B cell (primary cell): Measurements from ENCODE around the gene TTC9. TPM values are rescaled to one million over a fixed set of nuclear protein-coding genes. Genes with fewer than 3 reads are reported as not detected.

Source experiments
- ATAC-seq: fragments of 200-7000 bp; cut with Tn5 transposase; one replicate; pipeline ENCODE4 v1.10.0; 2021; ENCODE audit warnings: low read depth, mild to moderate bottlenecking, moderate number of reproducible peaks, moderate library complexity
- CTCF ChIA-PET: fragments of 350-600 bp; sonication (Branson Sonifier 250); formaldehyde crosslinking; loops from one replicate; lab custom pipeline; 2021; ENCODE audit warnings: antibody characterized with exemption, inconsistent platforms; lab: Charles Lee
- POLR2A ChIA-PET: fragments of 350-600 bp; sonication (Branson Sonifier 250); formaldehyde crosslinking; loops from one replicate; lab custom pipeline; 2021; ENCODE audit warnings: antibody characterized with exemption; lab: Charles Lee
- DNase-seq: peaks from one replicate; pipeline ENCODE4 v3.0.0; 2013
- H2AFZ ChIP-seq: 2 replicates; pipeline ENCODE4 v1.6.1; 2012; ENCODE audit warnings: mild to moderate bottlenecking, low read depth, low read length; ENCODE audit not compliant: insufficient read depth, poor library complexity, severe bottlenecking
- H3K27ac ChIP-seq, 2 donors: 1 replicate in 1 of 2; 2 replicates in 1 of 2; pipeline ENCODE4 v1.5.1; 2012 to 2013; ENCODE audit warnings: low read length in 2 of 2, mild to moderate bottlenecking in 2 of 2, moderate library complexity in 1 of 2
- H3K27me3 ChIP-seq, 4 experiments: fragments of 200-600 bp in 1 of 4; sonication (generic) in 1 of 4; replicated peaks in 1 of 4; 1 replicate in 2 of 4; 2 replicates in 2 of 4; pipeline versions ENCODE4 v1.6.1 to v1.7.0; 2013 to 2016; ENCODE audit warnings: low read length in 3 of 4, mild to moderate bottlenecking in 2 of 4, mixed read lengths in 1 of 4, moderate library complexity in 1 of 4; ENCODE audit not compliant: insufficient read depth in 4 of 4, control insufficient read depth in 3 of 4; ENCODE audit errors: control extremely low read depth in 1 of 4
- H3K36me3 ChIP-seq, 2 experiments: replicated peaks in 1 of 2; 1 replicate in 1 of 2; 2 replicates in 1 of 2; pipeline versions ENCODE4 v1.6.1 to v1.7.1; 2013; ENCODE audit warnings: low read length in 1 of 2; ENCODE audit not compliant: insufficient read depth in 2 of 2, control insufficient read depth in 1 of 2; ENCODE audit errors: control extremely low read depth in 1 of 2, extremely low read depth in 1 of 2
- H3K4me1 ChIP-seq, 2 donors: fragments of 200-600 bp in 1 of 2; sonication (generic) in 1 of 2; 1 replicate in 1 of 2; 2 replicates in 1 of 2; pipeline versions ENCODE4 v1.5.1 to v1.6.1; 2013 to 2017; ENCODE audit warnings: low read length in 2 of 2; ENCODE audit not compliant: control insufficient read depth in 2 of 2, insufficient read depth in 2 of 2
- H3K4me2 ChIP-seq: replicated peaks from 2 replicates; pipeline ENCODE3; 2012; ENCODE audit warnings: mild to moderate bottlenecking, low read depth, low read length; ENCODE audit not compliant: poor library complexity, severe bottlenecking
- H3K4me3 ChIP-seq, 5 experiments: fragments of 200-600 bp in 1 of 5; sonication (generic) in 1 of 5; 1 replicate in 3 of 5; 2 replicates in 2 of 5; pipeline versions ENCODE4 v1.5.1 to v1.7.0; 2011 to 2016; ENCODE audit warnings: low read length in 4 of 5, mild to moderate bottlenecking in 4 of 5, low read depth in 2 of 5, control low read depth in 1 of 5, moderate library complexity in 1 of 5; ENCODE audit not compliant: insufficient read depth in 1 of 5; ENCODE audit errors: control extremely low read depth in 1 of 5, extremely low read depth in 1 of 5
- H3K79me2 ChIP-seq: fragments of 200-600 bp; sonication (generic); one replicate; pipeline ENCODE4 v1.6.0; 2016; ENCODE audit warnings: low read length; ENCODE audit not compliant: control insufficient read depth, insufficient read depth
- H3K9ac ChIP-seq: fragments of 200-600 bp; sonication (generic); 2 replicates; pipeline ENCODE4 v1.6.1; 2017; ENCODE audit warnings: mild to moderate bottlenecking, low read length, moderate library complexity
- H3K9me3 ChIP-seq, 3 donors: one replicate each; pipeline versions ENCODE4 v1.6.1 to v1.7.1; 2013; ENCODE audit warnings: low read length in 2 of 3; ENCODE audit not compliant: control insufficient read depth in 2 of 3, insufficient read depth in 1 of 3; ENCODE audit errors: control extremely low read depth in 1 of 3
- H4K20me1 ChIP-seq: 2 replicates; pipeline ENCODE4 v1.6.0; 2012; ENCODE audit warnings: mild to moderate bottlenecking, low read length; ENCODE audit not compliant: insufficient read depth, control insufficient read depth, poor library complexity, severe bottlenecking
- H3K27ac Mint-ChIP-seq: one replicate; pipeline ENCODE4 v1.8.0; 2021; ENCODE audit warnings: mixed read lengths
- H3K27me3 Mint-ChIP-seq: one replicate; pipeline ENCODE4 v1.8.0; 2021; ENCODE audit warnings: mixed read lengths
- H3K4me1 Mint-ChIP-seq: one replicate; pipeline ENCODE4 v1.8.0; 2021; ENCODE audit warnings: mixed read lengths
- H3K4me3 Mint-ChIP-seq: one replicate; pipeline ENCODE4 v1.8.0; 2021; ENCODE audit warnings: mixed read lengths
- H3K9me3 Mint-ChIP-seq: one replicate; pipeline ENCODE4 v1.8.0; 2022; ENCODE audit warnings: mixed read lengths; ENCODE audit not compliant: insufficient read depth
- CTCF ChIP-seq: fragments of 200-600 bp; IDR thresholded peaks from one replicate; pipeline ENCODE4 v1.8.0; 2022; ENCODE audit warnings: antibody characterized with exemption, mild to moderate bottlenecking
- EZH2 ChIP-seq: IDR thresholded peaks from 2 replicates; pipeline ENCODE4 v1.6.1; 2012; ENCODE audit warnings: borderline replicate concordance, low read depth, mild to moderate bottlenecking, moderate library complexity, low read length; ENCODE audit not compliant: insufficient read depth, poor library complexity, severe bottlenecking
- WGBS: methylation state at CpG from one replicate; pipeline ENCODE4 v1.1.5; 2013; ENCODE audit warnings: missing lambda C conversion rate; ENCODE audit not compliant: insufficient coverage; 5-methylcytosine and 5-hydroxymethylcytosine counted together
- intact Hi-C: fragments of 100-400 bp; cut with micrococcal nuclease; formaldehyde crosslinking; loops from one replicate; pipeline ENCODE4 v1.10.0; 2022
- polyA plus RNA-seq: library from polyadenylated mRNA; depleted of rRNA; stranded (reverse); fragments of >200 nt; gene quantifications from 2 replicates; pipeline ENCODE4 v1.2.3, GENCODE V29; 2012
- total RNA-seq, 2 donors: library from RNA; stranded (reverse); fragments of 120-200 nt in 1 of 2; gene quantifications; 1 replicate in 1 of 2; 2 replicates in 1 of 2; pipeline versions ENCODE4 v1.2.3 to v1.2.4, GENCODE V29; 2013 to 2022

The TTC9 gene
- total and polyA plus RNA-seq, 2 donors (not counting 1 experiment from before 2014, with no cell fraction given): 15.3 to 16.3 TPM

GRCh38 chr14:70708717-70709570 lies 67.2 kb downstream of the TTC9 start:
- POLR2A ChIA-PET: no interaction called here
- no peak overlapping the region for H3K27ac Mint-ChIP-seq

More at GRCh38 chr14:70708717-70709570, 67.2 kb downstream of the TTC9 start:
- Mint-ChIP-seq H3K4me1 (peaks cover 34% of the 10 kb centered on the region), H3K27me3 (no peaks in the 10 kb centered on the region), H3K9me3 (no peaks in the 10 kb centered on the region), H3K4me3 (no peak overlapping the region)
- CTCF ChIA-PET: interaction anchor here (1.0 to 13.5 kb wide), 3 partner anchors 48 to 108 kb away, joined by 4 to 236 read pairs (median 4); no protein-coding TSS in a partner anchor
- Histone ChIP-seq H3K9me3 (no peaks in the 10 kb centered on the region), H3K27me3 (no peaks in the 10 kb centered on the region), H3K4me1 (peaks cover 20 to 23% of the 10 kb centered on the region in 2 donors), H4K20me1 (no peaks in the 10 kb centered on the region), H3K79me2 (no peaks in the 10 kb centered on the region), H3K9ac (no peak overlapping the region), H2AFZ (no peak overlapping the region), H3K4me3 (no peak overlapping the region), H3K36me3 (no peaks in the 10 kb centered on the region), H3K4me2 (no peak overlapping the region), H3K27ac (no peak overlapping the region)
- TF ChIP-seq CTCF (no peak), EZH2 (no peak)
- no peak for ATAC-seq
- over 99% methylated on average over 10 of the region's 15 CpGs for WGBS
- DNase-seq: no peak
- intact Hi-C loops: no loop called here
